Measurements from ENCODE around the gene MPEG1. TPM values are rescaled to one million over a fixed set of nuclear protein-coding genes. Genes with fewer than 3 reads are reported as not detected.

The MPEG1 gene
- total RNA-seq, 1 experiment from 2014 or later: not detected

GRCh38 chr11:59247531-59248227 is 35.0 kb upstream of the MPEG1 start:
- 0 out of 7 replicates have a peak, but pooled peaks cover 0 to 1% (median 0%) of the 10 kb centered on the region in 3 experiments for H3K36me3 Mint-ChIP-seq (ENCODE audit: insufficient read depth in 1 of 3, low read depth in 3 of 3)
- H3K9ac ChIP-seq (ENCODE audit: extremely low read depth, insufficient read length, low read length): no peak overlapping the region
- TF ChIP-seq, protein P1, sequence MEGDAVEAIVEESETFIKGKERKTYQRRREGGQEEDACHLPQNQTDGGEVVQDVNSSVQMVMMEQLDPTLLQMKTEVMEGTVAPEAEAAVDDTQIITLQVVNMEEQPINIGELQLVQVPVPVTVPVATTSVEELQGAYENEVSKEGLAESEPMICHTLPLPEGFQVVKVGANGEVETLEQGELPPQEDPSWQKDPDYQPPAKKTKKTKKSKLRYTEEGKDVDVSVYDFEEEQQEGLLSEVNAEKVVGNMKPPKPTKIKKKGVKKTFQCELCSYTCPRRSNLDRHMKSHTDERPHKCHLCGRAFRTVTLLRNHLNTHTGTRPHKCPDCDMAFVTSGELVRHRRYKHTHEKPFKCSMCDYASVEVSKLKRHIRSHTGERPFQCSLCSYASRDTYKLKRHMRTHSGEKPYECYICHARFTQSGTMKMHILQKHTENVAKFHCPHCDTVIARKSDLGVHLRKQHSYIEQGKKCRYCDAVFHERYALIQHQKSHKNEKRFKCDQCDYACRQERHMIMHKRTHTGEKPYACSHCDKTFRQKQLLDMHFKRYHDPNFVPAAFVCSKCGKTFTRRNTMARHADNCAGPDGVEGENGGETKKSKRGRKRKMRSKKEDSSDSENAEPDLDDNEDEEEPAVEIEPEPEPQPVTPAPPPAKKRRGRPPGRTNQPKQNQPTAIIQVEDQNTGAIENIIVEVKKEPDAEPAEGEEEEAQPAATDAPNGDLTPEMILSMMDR (conservative IDR thresholded peaks at IDR 0.05): no peak
- H3K27me3 ChIP-seq (ENCODE audit: insufficient read depth, low read length): no peaks in the 10 kb centered on the region
- peaks cover 20% of the 10 kb centered on the region in 2 experiments; a peak in 4 of 5 replicates for H3K9me3 Mint-ChIP-seq
- no peak overlapping the region for H4K5ac ChIP-seq (ENCODE audit: insufficient read length, low read depth, low read length)
- no peak overlapping the region for H2AFZ ChIP-seq (ENCODE audit: low read length)
- no CpG with 5 or more reads among the region's 2 CpGs for WGBS (ENCODE audit: extremely low coverage, insufficient read length, low lambda C conversion rate)
- no peaks in the 10 kb centered on the region for H3K27me3 Mint-ChIP-seq (ENCODE audit: low read depth)
- no peak overlapping the region for H3K14ac ChIP-seq (ENCODE audit: insufficient read depth, low read length)
- no peak overlapping the region for H3K4ac ChIP-seq (ENCODE audit: low read depth, low read length)
- H3K79me2 ChIP-seq (ENCODE audit: insufficient read depth, low read length): no peaks in the 10 kb centered on the region
- no peak overlapping the region for H4K8ac ChIP-seq (replicated peaks; ENCODE audit: insufficient read length, low read depth, low read length)
- no peak overlapping the region for H3T11ph ChIP-seq (ENCODE audit: low read length)
- no peaks in the 10 kb centered on the region for H3K23me2 ChIP-seq (ENCODE audit: insufficient read length, low read depth, low read length, poor library complexity, severe bottlenecking)
- H2AK5ac ChIP-seq (ENCODE audit: insufficient read length, low read length): no peak overlapping the region
- H3K56ac ChIP-seq (ENCODE audit: insufficient read length, low read depth, low read length): no peak overlapping the region
- H3K4me1 ChIP-seq (ENCODE audit: insufficient read depth, low read length): no peaks in the 10 kb centered on the region; the same call in 1 of the 2 replicates
- H3K18ac ChIP-seq (ENCODE audit: insufficient read length, low read depth, low read length): no peak overlapping the region
- no peak overlapping the region for H2BK5ac ChIP-seq (ENCODE audit: insufficient read length, low read length)
- no peak overlapping the region for H2BK15ac ChIP-seq (ENCODE audit: low read depth, low read length)
- no peak overlapping the region for H4K91ac ChIP-seq (ENCODE audit: insufficient read length, low read depth, low read length)
- DNase-seq: no peak
- H2BK120ac ChIP-seq (ENCODE audit: low read depth, low read length, poor library complexity, severe bottlenecking): no peak overlapping the region
- no peaks in the 10 kb centered on the region for H3K9me3 ChIP-seq (ENCODE audit: control insufficient read depth, low read depth, low read length)
- no peak overlapping the region for H2BK20ac ChIP-seq (ENCODE audit: low read depth, low read length, poor library complexity, severe bottlenecking)
- peaks cover 6 to 7% of the 10 kb centered on the region in 2 experiments for H3K4me1 Mint-ChIP-seq
- H3K27ac Mint-ChIP-seq: no peak overlapping the region
- no peaks in the 10 kb centered on the region for H3K79me1 ChIP-seq (ENCODE audit: insufficient read depth, low read depth, low read length, poor library complexity, severe bottlenecking)
- H2BK12ac ChIP-seq (ENCODE audit: insufficient read length, low read depth, low read length): no peak overlapping the region
- no peaks in the 10 kb centered on the region for H4K20me1 ChIP-seq (ENCODE audit: control insufficient read depth, insufficient read depth, insufficient read length)
- no peak overlapping the region for H3K4me3 Mint-ChIP-seq
- H3K23ac ChIP-seq (ENCODE audit: insufficient read length, low read depth, low read length): no peak overlapping the region
- H3K27ac ChIP-seq (ENCODE audit: insufficient read length, low read depth, low read length): no peak overlapping the region
- no peak overlapping the region for H3K4me2 ChIP-seq (ENCODE audit: insufficient read depth, insufficient read length, low read length)
